Testis (tissue), 3 donors: ENCODE results near the gene AHCYL1. TPM values are rescaled to one million over a fixed set of nuclear protein-coding genes. Genes with fewer than 3 reads are reported as not detected.
A peak's percentile ranks its signal among the peaks of the same experiment; 100 is the strongest.

Source experiments
- DNase-seq: peaks from one replicate; pipeline ENCODE4 v3.0.0-alpha.2; 2019
- H3K27ac ChIP-seq, 2 donors: fragments of 200-600 bp; sonication (generic); one replicate each; pipeline ENCODE4 v1.5.1; 2019
- H3K27me3 ChIP-seq: fragments of 200-600 bp; sonication (generic); one replicate; pipeline ENCODE4 v1.5.1; 2019
- H3K36me3 ChIP-seq: fragments of 200-600 bp; sonication (generic); one replicate; pipeline ENCODE4 v1.5.1; 2017; ENCODE audit warnings: low read depth; ENCODE audit errors: missing control alignments
- H3K4me1 ChIP-seq: fragments of 200-600 bp; sonication (generic); one replicate; pipeline ENCODE4 v1.5.1; 2019
- H3K4me3 ChIP-seq, 2 donors: fragments of 200-600 bp; sonication (generic); one replicate each; pipeline ENCODE4 v1.5.1; 2017 to 2019
- H3K9me3 ChIP-seq: fragments of 200-600 bp; sonication (generic); one replicate; pipeline ENCODE4 v1.5.1; 2017
- CTCF ChIP-seq, 3 experiments: fragments of 450-650 bp in 2 of 3; fragments of 200-600 bp in 1 of 3; sonication (generic) in 1 of 3; IDR thresholded peaks; one replicate each; pipeline ENCODE4 v1.5.1; 2016 to 2019; ENCODE audit warnings: antibody characterized with exemption in 3 of 3, mild to moderate bottlenecking in 2 of 3, moderate library complexity in 1 of 3
- POLR2A ChIP-seq: fragments of 450-650 bp; IDR thresholded peaks from one replicate; pipeline ENCODE4 v1.6.1; 2017; ENCODE audit warnings: antibody characterized with exemption, mild to moderate bottlenecking, moderate library complexity
- WGBS, 2 donors: methylation state at CpG; one replicate each; pipeline ENCODE4 v1.1.5; 2018; 5-methylcytosine and 5-hydroxymethylcytosine counted together
- intact Hi-C: fragments of 100-400 bp; cut with DNase I; formaldehyde crosslinking; loops from one replicate; pipeline ENCODE4 v1.15.1; 2023; ENCODE audit warnings: low total_unique reads
- polyA plus RNA-seq: library from polyadenylated mRNA; stranded (reverse); fragments of 350-450 nt; fragmentation: Illumina TruSeq; extraction: RNeasy Lipid Tissue Mini Kit (QIAGEN cat#74804); gene quantifications from one replicate; pipeline ENCODE4 v1.2.3, GENCODE V29; 2014; ENCODE audit warnings: low read depth, low replicate concordance; ENCODE audit not compliant: insufficient read depth
- total RNA-seq, 2 donors: library from RNA; depleted of rRNA; stranded (reverse); fragments of >200 nt; gene quantifications; one replicate each; pipeline ENCODE4 v1.2.3, GENCODE V29; 2016

The AHCYL1 gene
- total and polyA plus RNA-seq, 3 donors from 2014 or later, result 48.5 to 64.3 (median 59.1) TPM

- no peaks in the 10 kb centered on the region for H3K27me3 ChIP-seq
- H3K4me3 ChIP-seq, result no peak overlapping the region
- no peaks in the 10 kb centered on the region for H3K9me3 ChIP-seq
- DNase-seq, result no peak
- no peaks in the 10 kb centered on the region for H3K36me3 ChIP-seq
- intact Hi-C loops, result loop anchor here (2.0 to 10.0 kb wide), 4 partner anchors 191 to 439 kb away; partner anchors contain the start of gene GNAI3
- H3K4me1 ChIP-seq, result peaks cover 27% of the 10 kb centered on the region
- 56 to 60% methylated on average over 5 of the region's 5 CpGs for WGBS, 2 donors
- no peak for TF ChIP-seq POLR2A
- TF ChIP-seq CTCF (IDR thresholded peaks at IDR 0.05), result no peak
- H3K27ac ChIP-seq, result peak overlapping the region in 1 of 2 donors; percentile 98
These were observed 980 bp upstream of the AHCYL1 start for GRCh38 chr1:109983380-109984189.

- 5 to 10% methylated on average over 6 to 7 of the region's 7 CpGs for WGBS, 2 donors
- TF ChIP-seq CTCF (IDR thresholded peaks at IDR 0.05), result no peak
- no peak for TF ChIP-seq POLR2A
- DNase-seq, result no peak
These were observed 442 bp upstream of the AHCYL1 start for GRCh38 chr1:109984190-109984455.

GRCh38 chr1:109985247-109986053 lies 885 bp downstream of the AHCYL1 start:
- no peak for DNase-seq
- H3K4me1 ChIP-seq, result peaks cover 29% of the 10 kb centered on the region
- no peaks in the 10 kb centered on the region for H3K9me3 ChIP-seq

More at GRCh38 chr1:109984190-109984455, 442 bp upstream of the AHCYL1 start:
- Histone ChIP-seq H3K4me1 (peaks cover 29% of the 10 kb centered on the region), H3K36me3 (no peaks in the 10 kb centered on the region), H3K4me3 (peak overlapping the region in 1 of 2 donors; percentile 76), H3K27ac (peak overlapping the region; percentile 93 to 98), H3K9me3 (no peaks in the 10 kb centered on the region), H3K27me3 (no peaks in the 10 kb centered on the region)
- intact Hi-C loops, result loop anchor here (2.0 to 10.0 kb wide), 4 partner anchors 192 to 439 kb away; partner anchors contain the start of gene GNAI3

GRCh38 chr1:109986054-109986444 lies 1.5 kb downstream of the AHCYL1 start:
- no peaks in the 10 kb centered on the region for H3K9me3 ChIP-seq
- peak overlapping the region in 1 of 2 donors; percentile 76 for H3K4me3 ChIP-seq
- H3K27ac ChIP-seq, result peak overlapping the region; percentile 93 to 98
- no peak for DNase-seq
- H3K4me1 ChIP-seq, result peaks cover 31% of the 10 kb centered on the region
- 70 to 73% methylated on average over 3 of the region's 3 CpGs for WGBS, 2 donors
- intact Hi-C loops, result loop anchor here (10.0 kb wide), 2 partner anchors 351 to 441 kb away; partner anchors contain the start of gene GNAI3
- H3K36me3 ChIP-seq, result no peaks in the 10 kb centered on the region
- TF ChIP-seq CTCF (IDR thresholded peaks at IDR 0.05) (no peak), POLR2A (no peak)
- H3K27me3 ChIP-seq, result no peaks in the 10 kb centered on the region

More at GRCh38 chr1:109985247-109986053, 885 bp downstream of the AHCYL1 start:
- Histone ChIP-seq H3K36me3 (no peaks in the 10 kb centered on the region), H3K27ac (peak overlapping the region; percentile 93 to 98), H3K27me3 (no peaks in the 10 kb centered on the region), H3K4me3 (peak overlapping the region; percentile 76 to 96)
- intact Hi-C loops, result loop anchor here (2.0 to 10.0 kb wide), 3 partner anchors 209 to 441 kb away; partner anchors contain the start of gene GNAI3
- TF ChIP-seq POLR2A (no peak), CTCF (IDR thresholded peaks at IDR 0.05) (no peak)
- 5 to 7% methylated on average over 22 of the region's 22 CpGs for WGBS, 2 donors
